Bone marrow (tissue), 2 donors: ENCODE data around the gene WDR27.
"Not testable (repeated sequence)": the region's sequence is repeated elsewhere in the genome, so short reads cannot be mapped to it uniquely, and the experiment has no call there.

Source experiments
- DNase-seq, 2 donors: peaks; one replicate each; lab custom pipeline; 2025; lab: John Stamatoyannopoulos, UW

The WDR27 gene

GRCh38 chr6:169604076-169604475, 97.8 kb downstream of the WDR27 start:
- no peak for DNase-seq

- not testable (repeated sequence) for DNase-seq
Observed at GRCh38 chr6:169601129-169601528, 100.7 kb downstream of the WDR27 start.

- no peak for DNase-seq
Observed at GRCh38 chr6:169592558-169592957, 109.3 kb downstream of the WDR27 start.

GRCh38 chr6:169591616-169592015, 110.2 kb downstream of the WDR27 start:
- DNase-seq, result no peak

- no peak for DNase-seq
Observed at GRCh38 chr6:169590376-169590939, 111.4 kb downstream of the WDR27 start.

GRCh38 chr6:169589699-169590257, 112.1 kb downstream of the WDR27 start:
- no peak for DNase-seq

- no peak for DNase-seq
Observed at GRCh38 chr6:169589293-169589692, 112.5 kb downstream of the WDR27 start.

- DNase-seq, result no peak
Observed at GRCh38 chr6:169587975-169588374, 113.9 kb downstream of the WDR27 start.

GRCh38 chr6:169583886-169584541, 117.8 kb downstream of the WDR27 start:
- no peak for DNase-seq

GRCh38 chr6:169579407-169580111, 122.3 kb downstream of the WDR27 start:
- DNase-seq, result no peak

- DNase-seq, result no peak
Observed at GRCh38 chr6:169577974-169578373, 123.9 kb downstream of the WDR27 start.

GRCh38 chr6:169577236-169577635, 124.6 kb downstream of the WDR27 start:
- no peak for DNase-seq

- DNase-seq, result no peak
Observed at GRCh38 chr6:169575821-169576220, 126.0 kb downstream of the WDR27 start.

GRCh38 chr6:169575365-169575764, 126.5 kb downstream of the WDR27 start:
- DNase-seq, result no peak

- no peak for DNase-seq
Observed at GRCh38 chr6:169574420-169574819, 127.4 kb downstream of the WDR27 start.

GRCh38 chr6:169573883-169574282, 127.9 kb downstream of the WDR27 start:
- no peak for DNase-seq

GRCh38 chr6:169571123-169571962, 130.5 kb downstream of the WDR27 start:
- DNase-seq, result no peak

GRCh38 chr6:169568314-169569087, 133.3 kb downstream of the WDR27 start:
- no peak for DNase-seq

GRCh38 chr6:169567819-169568218, 134.0 kb downstream of the WDR27 start:
- no peak for DNase-seq

- no peak for DNase-seq
Observed at GRCh38 chr6:169566961-169567750, 134.7 kb downstream of the WDR27 start.

- DNase-seq, result no peak
Observed at GRCh38 chr6:169566319-169566718, 135.5 kb downstream of the WDR27 start.
